ENCODE results near the gene MARCHF2.
"Not testable (repeated sequence)": the region's sequence is repeated elsewhere in the genome, so short reads cannot be mapped to it uniquely, and the experiment has no call there.

The MARCHF2 gene

GRCh38 chr19:8412783-8413628, at the start of gene MARCHF2:
Gene MARCHF2, plus strand, starts transcription at chr19:8413305. Its CDS starts 8,536 bp downstream, at chr19:8421841.
- peak; percentile 90 for DNase-seq (ENCODE audit: low read depth)

GRCh38 chr19:8363803-8364771, 49.0 kb upstream of the MARCHF2 start, which contains the start of gene ANGPTL4:
Gene ANGPTL4, plus strand, starts transcription at chr19:8364155. Its CDS starts 167 bp downstream, at chr19:8364322.
- no peak for DNase-seq (ENCODE audit: low read depth)

- no peak for DNase-seq (ENCODE audit: low read depth)
Measured at GRCh38 chr19:8366121-8366581, 47.0 kb upstream of the MARCHF2 start.

GRCh38 chr19:8366961-8367326, 46.2 kb upstream of the MARCHF2 start:
- no peak for DNase-seq (ENCODE audit: low read depth)

- no peak for DNase-seq (ENCODE audit: low read depth)
Measured at GRCh38 chr19:8367327-8368001, 45.6 kb upstream of the MARCHF2 start.

GRCh38 chr19:8370176-8371010, 42.7 kb upstream of the MARCHF2 start:
- DNase-seq (ENCODE audit: low read depth): no peak

GRCh38 chr19:8371011-8371804, 41.9 kb upstream of the MARCHF2 start:
- no peak for DNase-seq (ENCODE audit: low read depth)

- DNase-seq (ENCODE audit: low read depth): no peak
Measured at GRCh38 chr19:8373867-8374813, 39.0 kb upstream of the MARCHF2 start.

GRCh38 chr19:8375766-8376165, 37.3 kb upstream of the MARCHF2 start:
- not testable (repeated sequence) for DNase-seq (ENCODE audit: low read depth)

GRCh38 chr19:8376373-8376974, 36.6 kb upstream of the MARCHF2 start:
- not testable (repeated sequence) for DNase-seq (ENCODE audit: low read depth)

GRCh38 chr19:8377598-8377997, 35.5 kb upstream of the MARCHF2 start:
- no peak for DNase-seq (ENCODE audit: low read depth)

GRCh38 chr19:8379156-8379891, 33.8 kb upstream of the MARCHF2 start:
- DNase-seq (ENCODE audit: low read depth): not testable (repeated sequence)

- not testable (repeated sequence) for DNase-seq (ENCODE audit: low read depth)
Measured at GRCh38 chr19:8384569-8384968, 28.5 kb upstream of the MARCHF2 start.

- not testable (repeated sequence) for DNase-seq (ENCODE audit: low read depth)
Measured at GRCh38 chr19:8385103-8385502, 28.0 kb upstream of the MARCHF2 start.

- DNase-seq (ENCODE audit: low read depth): not testable (repeated sequence)
Measured at GRCh38 chr19:8385566-8385965, 27.5 kb upstream of the MARCHF2 start.

- DNase-seq (ENCODE audit: low read depth): not testable (repeated sequence)
Measured at GRCh38 chr19:8386419-8386818, 26.7 kb upstream of the MARCHF2 start.

GRCh38 chr19:8386990-8387389, 26.1 kb upstream of the MARCHF2 start:
- DNase-seq (ENCODE audit: low read depth): no peak

Data from stimulated activated CD8-positive, alpha-beta memory T cell treated with anti-CD3 and anti-CD28 coated beads, Interleukin-15, amount 100 ng/mL, for 1 hour (primary cell).